Astrocyte of the spinal cord (primary cell): Measurements from ENCODE around the gene DGCR2.

Experiments used
- DNase-seq: peaks from one replicate; pipeline ENCODE4 v3.0.0; 2011; ENCODE audit warnings: low read depth, low spot score
- H3K4me3 ChIP-seq: 2 replicates; pipeline ENCODE4 v1.5.1; 2011; ENCODE audit warnings: low read depth, mild to moderate bottlenecking, low read length, moderate library complexity
- in situ Hi-C: cut with HindIII; loops from 2 replicates; pipeline ENCODE4 v1.10.0; 2017; ENCODE audit warnings: low sequenced_read_pairs
- TF ChIP-seq, protein P1 (sequence below): IDR thresholded peaks from 2 replicates; pipeline ENCODE4 v1.5.1; 2012; ENCODE audit warnings: low read depth, mild to moderate bottlenecking, low read length, inconsistent platforms

The DGCR2 gene

DNA sequence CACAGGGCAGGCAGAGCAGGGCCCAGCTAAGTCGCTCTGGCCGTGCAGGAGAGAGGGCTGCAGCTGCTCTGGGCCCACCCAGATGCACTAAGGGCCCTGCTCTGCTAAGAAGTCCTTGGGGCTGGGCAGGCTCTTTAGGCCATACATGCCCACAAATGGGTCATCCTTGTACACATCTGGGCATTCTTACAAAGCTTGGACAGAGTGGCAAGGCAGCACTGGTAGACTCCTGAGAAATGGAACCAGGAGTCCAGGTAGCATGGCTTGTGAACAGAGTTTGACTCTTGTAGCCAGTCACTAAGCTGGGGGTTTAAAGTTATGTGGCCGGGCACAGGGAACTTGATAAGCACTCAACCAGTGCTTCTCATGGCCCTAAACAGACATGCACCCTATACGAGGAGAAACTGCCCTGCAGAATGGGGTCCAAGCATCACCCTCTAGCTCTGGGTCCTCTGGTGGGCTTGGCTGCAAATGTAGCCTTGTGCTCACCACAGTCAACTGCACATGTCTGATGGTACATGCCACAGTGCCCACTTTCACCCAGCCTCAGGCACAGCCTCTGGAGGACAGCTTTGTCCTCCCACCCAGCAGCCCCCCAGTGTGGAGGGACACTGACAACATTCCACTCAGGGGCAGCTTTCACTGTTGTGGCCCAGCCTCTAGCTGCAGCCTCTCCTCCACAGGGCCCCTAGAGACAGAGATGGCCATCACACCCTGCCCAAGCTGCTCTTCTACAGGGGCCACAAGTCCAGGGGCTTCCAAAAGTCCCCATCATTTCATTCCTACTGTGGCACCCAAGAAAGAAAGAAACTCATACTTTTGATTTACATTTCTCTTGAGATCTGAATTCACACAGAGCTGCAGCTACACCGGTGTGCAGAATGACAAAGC lies 75.2 kb downstream of the DGCR2 start:
- no peak overlapping the region for H3K4me3 ChIP-seq
- in situ Hi-C loops: no loop called here
- TF ChIP-seq, protein P1, sequence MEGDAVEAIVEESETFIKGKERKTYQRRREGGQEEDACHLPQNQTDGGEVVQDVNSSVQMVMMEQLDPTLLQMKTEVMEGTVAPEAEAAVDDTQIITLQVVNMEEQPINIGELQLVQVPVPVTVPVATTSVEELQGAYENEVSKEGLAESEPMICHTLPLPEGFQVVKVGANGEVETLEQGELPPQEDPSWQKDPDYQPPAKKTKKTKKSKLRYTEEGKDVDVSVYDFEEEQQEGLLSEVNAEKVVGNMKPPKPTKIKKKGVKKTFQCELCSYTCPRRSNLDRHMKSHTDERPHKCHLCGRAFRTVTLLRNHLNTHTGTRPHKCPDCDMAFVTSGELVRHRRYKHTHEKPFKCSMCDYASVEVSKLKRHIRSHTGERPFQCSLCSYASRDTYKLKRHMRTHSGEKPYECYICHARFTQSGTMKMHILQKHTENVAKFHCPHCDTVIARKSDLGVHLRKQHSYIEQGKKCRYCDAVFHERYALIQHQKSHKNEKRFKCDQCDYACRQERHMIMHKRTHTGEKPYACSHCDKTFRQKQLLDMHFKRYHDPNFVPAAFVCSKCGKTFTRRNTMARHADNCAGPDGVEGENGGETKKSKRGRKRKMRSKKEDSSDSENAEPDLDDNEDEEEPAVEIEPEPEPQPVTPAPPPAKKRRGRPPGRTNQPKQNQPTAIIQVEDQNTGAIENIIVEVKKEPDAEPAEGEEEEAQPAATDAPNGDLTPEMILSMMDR: no peak
- no peak for DNase-seq

DNA sequence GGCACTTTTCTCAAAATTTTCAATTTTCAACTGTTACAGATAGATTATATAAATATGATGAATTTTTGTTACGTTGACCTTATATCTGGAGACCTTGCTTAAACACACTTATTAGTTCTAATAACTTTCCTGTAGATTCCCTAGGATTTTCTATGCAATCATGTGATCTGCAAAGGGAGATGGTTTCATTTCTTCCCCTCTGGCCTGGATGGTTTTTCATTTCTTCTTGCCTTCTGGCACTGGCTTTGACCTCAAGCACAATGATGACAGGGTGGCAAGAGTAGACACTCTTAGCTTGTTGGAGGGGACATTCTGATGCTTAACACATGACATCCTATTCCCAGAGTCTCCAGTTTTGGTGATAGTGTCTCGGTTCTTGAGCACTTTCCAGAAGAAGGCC lies 75.9 kb downstream of the DGCR2 start:
- TF ChIP-seq, protein P1: no peak
- H3K4me3 ChIP-seq: no peak overlapping the region
- in situ Hi-C loops: no loop called here
- DNase-seq: no peak

DNA sequence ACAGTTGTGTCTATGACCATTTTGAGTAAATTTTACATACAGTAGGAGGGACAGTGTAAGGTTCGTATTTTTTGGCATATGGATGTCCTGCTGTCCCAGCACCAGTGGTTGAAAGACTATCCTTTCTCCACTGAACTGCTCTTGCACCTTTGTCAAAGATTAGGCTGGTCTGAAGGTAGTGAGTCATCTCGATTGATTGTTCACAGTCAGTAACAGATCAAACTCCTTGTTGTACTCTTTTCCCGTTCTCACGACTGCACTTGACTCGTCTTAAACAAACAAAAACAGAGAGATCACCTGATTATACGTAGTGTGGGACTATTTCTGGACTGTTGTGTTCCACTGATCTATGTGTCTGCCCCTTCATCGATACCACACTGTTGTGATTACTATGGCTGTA lies 77.1 kb downstream of the DGCR2 start:
- TF ChIP-seq, protein P1: no peak
- no peak overlapping the region for H3K4me3 ChIP-seq
- in situ Hi-C loops: no loop called here
- DNase-seq: no peak

DNA sequence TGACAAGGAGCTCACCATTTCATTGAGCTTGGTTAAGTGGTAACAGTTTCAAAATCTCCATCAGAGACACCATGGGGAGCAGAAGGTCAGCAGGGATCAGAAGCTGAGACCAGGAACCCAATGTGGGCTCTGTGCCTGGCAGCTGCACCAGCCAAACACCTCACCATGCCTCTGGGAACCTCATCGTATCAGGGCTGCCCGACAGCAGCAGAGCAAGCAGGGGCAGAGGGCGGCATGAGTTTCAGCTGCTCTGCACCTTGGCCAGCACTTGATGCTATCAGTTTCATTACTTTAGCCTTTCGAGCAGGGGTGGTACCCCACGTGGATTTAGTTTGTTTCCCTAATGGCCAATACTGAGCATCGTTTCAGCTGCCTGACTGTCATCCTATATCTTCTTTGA lies 77.8 kb downstream of the DGCR2 start:
- in situ Hi-C loops: no loop called here
- TF ChIP-seq, protein P1: no peak
- DNase-seq: no peak
- no peak overlapping the region for H3K4me3 ChIP-seq

DNA sequence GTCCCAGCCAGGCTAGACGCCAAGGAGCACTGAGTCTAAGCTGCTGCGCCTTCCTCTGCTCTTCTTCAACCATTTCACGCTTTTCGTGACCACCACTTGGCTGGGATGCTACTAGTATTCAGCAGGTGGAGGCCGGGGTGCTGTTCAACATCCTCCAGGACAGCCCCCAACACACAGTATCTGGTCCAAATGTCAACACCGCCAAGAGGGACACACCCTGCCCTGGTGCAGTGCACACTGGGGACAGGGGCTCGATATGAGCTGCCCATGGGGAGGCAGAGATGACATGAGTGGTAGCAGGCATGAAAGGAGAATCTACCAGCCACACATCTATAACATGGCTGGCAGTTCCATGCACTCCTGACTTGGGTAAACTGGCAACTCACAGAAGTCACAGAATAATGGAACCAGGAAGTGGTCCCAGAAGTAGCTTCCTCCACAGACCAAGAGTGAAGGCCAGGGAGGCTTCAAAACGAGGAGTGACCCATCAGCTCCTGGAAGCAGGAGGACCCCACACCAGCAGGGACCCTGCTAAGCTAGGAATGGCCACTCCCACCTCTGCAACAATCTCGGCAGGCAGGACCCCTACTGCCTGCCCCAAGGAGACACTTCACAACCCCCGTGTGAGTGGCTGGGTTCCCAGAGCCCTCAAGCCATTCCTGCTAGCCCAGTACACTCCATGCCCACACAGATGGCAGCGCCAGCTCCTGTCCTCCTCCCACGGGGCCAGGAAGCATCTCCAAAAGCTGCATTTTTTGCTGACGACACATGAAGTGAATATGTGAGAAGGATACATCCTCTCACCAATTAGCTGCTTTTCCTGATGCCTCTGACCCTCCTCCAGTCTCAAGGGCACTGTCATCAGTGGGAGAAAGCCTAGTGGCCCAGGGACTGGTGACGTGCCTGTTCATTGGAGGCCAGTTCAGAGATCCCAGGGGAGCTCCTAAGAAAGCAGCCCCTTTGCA lies 78.8 kb downstream of the DGCR2 start:
- in situ Hi-C loops: no loop called here
- H3K4me3 ChIP-seq: no peak overlapping the region
- TF ChIP-seq, protein P1: no peak
- DNase-seq: no peak

DNA sequence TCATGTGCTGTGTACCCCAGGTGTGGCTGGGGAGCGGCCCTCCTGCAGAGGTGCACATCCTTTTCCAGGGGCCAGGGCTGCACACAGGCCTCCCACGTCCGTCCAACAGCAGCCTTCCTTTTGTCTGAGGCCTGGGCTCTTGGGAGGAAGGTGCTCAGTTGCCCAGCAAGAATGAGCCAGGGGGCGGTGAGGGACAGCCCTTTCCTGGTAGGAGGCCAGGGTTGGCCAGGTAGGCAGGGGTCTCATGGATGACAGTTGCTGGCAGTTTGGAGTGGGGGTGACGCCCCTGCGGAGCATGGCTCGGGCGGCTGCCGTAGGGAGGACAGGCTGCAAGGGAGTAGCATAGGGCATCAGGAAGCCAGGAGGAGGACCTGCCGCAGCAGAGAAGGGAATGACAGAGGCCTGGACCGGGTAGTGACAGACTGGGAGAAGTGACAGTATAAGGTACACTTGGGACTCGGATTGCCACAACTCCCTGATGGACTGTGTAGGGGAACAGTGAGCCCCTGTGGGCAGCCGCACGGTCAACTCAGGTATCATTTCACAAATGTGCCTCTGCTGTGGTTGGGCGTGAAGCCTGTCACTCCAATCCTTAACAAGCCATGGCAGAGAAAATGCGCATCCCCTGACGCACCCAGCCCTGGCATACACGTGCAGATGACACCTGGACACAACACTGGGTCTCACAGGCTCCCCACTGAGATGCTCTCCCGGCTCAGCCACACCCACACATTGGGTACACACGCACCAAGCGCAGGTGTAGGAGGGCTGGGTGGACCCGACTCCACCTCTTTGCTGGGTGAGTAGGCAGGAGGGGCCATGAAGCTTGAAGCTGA lies 79.7 kb downstream of the DGCR2 start:
- TF ChIP-seq, protein P1: no peak
- DNase-seq: no peak
- in situ Hi-C loops: no loop called here
- H3K4me3 ChIP-seq: no peak overlapping the region
